ENCODE data around the gene C2orf78.
"Not testable (repeated sequence)": the region's sequence is repeated elsewhere in the genome, so short reads cannot be mapped to it uniquely, and the experiment has no call there.

GRCh38 chr2:73778867-73779466 is 5.0 kb upstream of the C2orf78 start:
- not testable (repeated sequence) for TF ChIP-seq EZH2 (IDR thresholded peaks at IDR 0.05; ENCODE audit: borderline replicate concordance, low read depth, low read length, severe bottlenecking); FOS (IDR thresholded peaks at IDR 0.05; ENCODE audit: borderline replicate concordance, insufficient read depth, low read length); POLR2A (IDR thresholded peaks at IDR 0.05; ENCODE audit: low read depth, low read length); POLR2AphosphoS5 (IDR thresholded peaks at IDR 0.05; ENCODE audit: insufficient read depth, low read depth, low read length); MAX (IDR thresholded peaks at IDR 0.05; ENCODE audit: insufficient read depth, insufficient read length); JUN (IDR thresholded peaks at IDR 0.05; ENCODE audit: borderline replicate concordance, insufficient read depth, insufficient read length, low read depth); GATA2 (IDR thresholded peaks at IDR 0.05; ENCODE audit: insufficient read depth, insufficient read length, low read depth, low read length)
- TF ChIP-seq, protein P1, sequence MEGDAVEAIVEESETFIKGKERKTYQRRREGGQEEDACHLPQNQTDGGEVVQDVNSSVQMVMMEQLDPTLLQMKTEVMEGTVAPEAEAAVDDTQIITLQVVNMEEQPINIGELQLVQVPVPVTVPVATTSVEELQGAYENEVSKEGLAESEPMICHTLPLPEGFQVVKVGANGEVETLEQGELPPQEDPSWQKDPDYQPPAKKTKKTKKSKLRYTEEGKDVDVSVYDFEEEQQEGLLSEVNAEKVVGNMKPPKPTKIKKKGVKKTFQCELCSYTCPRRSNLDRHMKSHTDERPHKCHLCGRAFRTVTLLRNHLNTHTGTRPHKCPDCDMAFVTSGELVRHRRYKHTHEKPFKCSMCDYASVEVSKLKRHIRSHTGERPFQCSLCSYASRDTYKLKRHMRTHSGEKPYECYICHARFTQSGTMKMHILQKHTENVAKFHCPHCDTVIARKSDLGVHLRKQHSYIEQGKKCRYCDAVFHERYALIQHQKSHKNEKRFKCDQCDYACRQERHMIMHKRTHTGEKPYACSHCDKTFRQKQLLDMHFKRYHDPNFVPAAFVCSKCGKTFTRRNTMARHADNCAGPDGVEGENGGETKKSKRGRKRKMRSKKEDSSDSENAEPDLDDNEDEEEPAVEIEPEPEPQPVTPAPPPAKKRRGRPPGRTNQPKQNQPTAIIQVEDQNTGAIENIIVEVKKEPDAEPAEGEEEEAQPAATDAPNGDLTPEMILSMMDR (IDR thresholded peaks at IDR 0.05; ENCODE audit: extremely low read depth in 1 of 2, insufficient read depth in 1 of 2, low read depth in 1 of 2, low read length in 2 of 2): not testable (repeated sequence)
